Activated CD4-positive, alpha-beta T cell treated with anti-CD3 and anti-CD28 coated beads, Interleukin-10, Interleukin-2, amounts not matched to agents 100 ng/mL and 50 ng/mL, durations not matched to agents 16 hours and 8 hours (primary cell): ENCODE data around the gene RPS28.
"Not testable (repeated sequence)": the region's sequence is repeated elsewhere in the genome, so short reads cannot be mapped to it uniquely, and the experiment has no call there.

Experiments
- DNase-seq: peaks from one replicate; pipeline ENCODE4 v3.0.0-alpha.2; 2020

Gene RPS28

DNA sequence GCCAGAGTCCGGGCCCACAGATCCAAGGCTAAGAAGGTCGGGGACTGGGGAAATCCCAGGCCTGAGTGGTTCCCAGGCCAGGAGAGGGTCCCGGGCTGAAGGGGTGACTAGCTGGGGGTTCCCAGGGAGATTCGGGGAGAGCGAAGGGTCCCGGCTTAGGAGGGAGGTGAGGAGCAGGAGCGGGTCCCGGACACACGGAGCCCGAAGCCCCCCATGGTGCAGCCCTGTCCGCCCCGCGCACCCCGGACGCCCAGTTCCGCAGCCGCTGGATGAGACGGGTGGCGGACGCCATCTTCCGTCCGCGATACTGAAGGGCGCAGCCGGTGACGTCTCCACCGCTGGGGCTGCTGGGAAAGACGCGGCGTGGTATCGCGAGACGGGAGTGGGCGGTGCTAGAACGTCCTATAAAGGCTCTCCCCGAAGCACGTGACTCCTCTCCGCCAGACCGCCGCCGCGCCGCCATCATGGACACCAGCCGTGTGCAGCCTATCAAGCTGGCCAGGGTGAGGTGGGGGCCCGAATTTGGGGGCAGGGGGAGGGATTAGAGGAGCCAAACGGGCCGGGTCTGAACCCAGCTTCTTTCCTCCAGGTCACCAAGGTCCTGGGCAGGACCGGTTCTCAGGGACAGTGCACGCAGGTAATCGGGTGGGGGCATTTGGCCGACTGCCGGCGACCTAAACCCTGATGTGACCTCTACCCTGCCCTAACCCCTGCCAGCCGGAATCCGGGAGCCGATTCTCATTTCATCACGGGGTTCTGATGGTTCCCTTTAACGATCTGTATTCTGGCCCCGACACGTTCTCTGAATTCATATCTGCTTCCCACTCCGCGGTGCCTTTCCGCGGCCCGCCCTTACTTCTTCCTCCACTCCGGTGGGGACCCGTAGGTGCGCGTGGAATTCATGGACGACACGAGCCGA lies at the start of gene RPS28, which contains the start of gene NDUFA7:
Gene RPS28 (plus strand): TSS at position 430 of the 919 bp plus-strand sequence. CDS start 35 bp downstream, at position 465.
Gene NDUFA7 (minus strand): TSS at position 309 of the 919 bp plus-strand sequence. CDS start 17 bp downstream, at position 292.
- peak; percentile 98 for DNase-seq

DNA sequence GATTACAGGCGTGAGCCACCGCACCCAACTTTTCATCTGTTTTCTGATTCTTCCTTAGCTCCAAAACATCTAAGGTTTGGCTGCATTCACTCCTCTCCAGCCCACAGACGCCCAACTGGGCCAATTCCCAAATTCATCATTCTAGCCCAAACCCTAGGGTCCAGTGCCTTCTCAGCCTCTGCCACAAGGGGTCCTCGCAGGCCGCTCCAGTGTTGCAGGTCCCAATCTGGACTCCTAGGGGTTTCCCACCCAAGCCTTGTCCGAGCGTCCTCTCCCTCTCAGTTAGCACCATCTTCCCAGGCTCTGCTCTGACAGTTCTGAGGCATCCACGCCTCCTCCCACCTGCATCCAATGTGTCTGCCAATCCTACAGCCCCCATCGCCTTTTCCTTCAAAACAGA lies 44.8 kb upstream of the RPS28 start:
- DNase-seq, result not testable (repeated sequence)

DNA sequence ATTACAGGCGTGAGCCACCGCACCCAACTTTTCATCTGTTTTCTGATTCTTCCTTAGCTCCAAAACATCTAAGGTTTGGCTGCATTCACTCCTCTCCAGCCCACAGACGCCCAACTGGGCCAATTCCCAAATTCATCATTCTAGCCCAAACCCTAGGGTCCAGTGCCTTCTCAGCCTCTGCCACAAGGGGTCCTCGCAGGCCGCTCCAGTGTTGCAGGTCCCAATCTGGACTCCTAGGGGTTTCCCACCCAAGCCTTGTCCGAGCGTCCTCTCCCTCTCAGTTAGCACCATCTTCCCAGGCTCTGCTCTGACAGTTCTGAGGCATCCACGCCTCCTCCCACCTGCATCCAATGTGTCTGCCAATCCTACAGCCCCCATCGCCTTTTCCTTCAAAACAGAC lies 30.0 kb upstream of the RPS28 start:
- not testable (repeated sequence) for DNase-seq

DNA sequence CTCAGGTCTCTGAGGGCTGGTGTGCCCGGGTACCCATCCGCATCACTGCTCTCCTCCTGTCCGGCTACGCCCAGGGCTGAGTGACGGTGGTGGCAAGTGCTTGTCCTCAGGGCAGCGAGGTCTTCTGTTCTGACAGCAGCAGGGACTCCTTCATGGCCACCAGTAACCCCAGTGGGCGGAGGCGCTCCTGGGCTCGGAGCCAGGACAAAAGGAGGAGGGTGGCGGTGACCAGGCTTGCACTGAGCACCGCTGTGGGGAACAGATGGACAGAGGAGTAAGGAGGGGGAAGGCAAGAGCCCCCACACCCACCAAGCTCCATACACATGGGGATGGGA lies 19.0 kb upstream of the RPS28 start:
- DNase-seq, result peak; percentile 0

DNA sequence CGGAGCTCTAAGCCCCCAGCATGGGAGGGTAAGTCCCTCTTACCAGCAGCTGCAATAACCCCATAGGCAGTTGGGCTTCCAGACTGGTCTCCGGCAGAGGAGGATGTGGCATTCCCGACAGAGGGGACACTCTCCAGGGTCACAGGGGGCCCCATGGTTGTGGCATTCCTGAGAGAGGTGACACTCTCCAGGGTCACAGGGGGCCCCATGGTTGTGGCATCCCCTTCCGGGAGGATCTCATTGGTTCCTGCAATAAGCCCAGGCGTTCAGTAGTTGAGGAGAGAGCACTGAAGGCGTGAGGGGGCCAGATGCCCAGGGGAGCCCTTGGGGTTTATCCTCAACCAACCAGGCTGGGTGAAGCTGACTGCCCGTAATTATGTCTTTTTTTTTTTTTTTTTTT lies 18.6 kb upstream of the RPS28 start:
- DNase-seq, result peak; percentile 0

DNA sequence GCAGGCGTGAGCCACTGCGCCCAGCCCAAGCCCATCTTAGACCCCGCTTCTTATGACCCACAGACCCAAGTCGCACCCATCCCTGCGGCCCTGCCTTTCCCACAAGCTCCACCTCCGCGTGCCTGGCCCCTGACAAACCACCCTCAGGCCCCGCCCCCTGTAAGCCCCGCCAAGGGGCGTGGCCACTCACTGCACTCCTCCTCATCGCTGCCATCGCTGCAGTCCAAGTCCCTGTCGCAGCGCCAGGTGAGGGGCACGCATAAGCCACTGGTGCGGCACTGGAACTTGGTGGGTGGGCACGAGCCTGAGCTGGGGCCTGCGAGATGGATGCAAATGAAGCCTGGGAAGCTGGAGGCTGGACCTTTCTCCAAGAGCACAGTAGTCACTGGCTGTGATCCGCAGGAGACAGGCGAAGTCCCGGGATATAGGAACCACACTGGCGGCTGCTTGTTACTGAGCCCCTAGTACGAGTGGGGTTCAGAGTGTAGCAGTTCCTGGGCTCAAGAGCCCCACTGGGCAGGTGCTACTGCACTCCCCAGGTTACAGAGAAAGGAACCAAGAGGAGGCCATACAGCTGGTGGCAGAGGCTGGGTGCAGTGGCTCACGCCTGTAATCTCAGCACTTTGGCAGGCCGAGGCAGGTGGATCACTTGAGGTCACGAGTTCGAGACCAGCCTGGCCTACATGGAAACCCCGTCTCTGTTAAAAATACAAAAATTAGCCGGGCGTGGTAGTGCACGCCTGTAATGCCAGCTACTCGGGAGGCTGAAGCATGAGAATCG lies 16.3 kb upstream of the RPS28 start:
- DNase-seq, result peak; percentile 27

DNA sequence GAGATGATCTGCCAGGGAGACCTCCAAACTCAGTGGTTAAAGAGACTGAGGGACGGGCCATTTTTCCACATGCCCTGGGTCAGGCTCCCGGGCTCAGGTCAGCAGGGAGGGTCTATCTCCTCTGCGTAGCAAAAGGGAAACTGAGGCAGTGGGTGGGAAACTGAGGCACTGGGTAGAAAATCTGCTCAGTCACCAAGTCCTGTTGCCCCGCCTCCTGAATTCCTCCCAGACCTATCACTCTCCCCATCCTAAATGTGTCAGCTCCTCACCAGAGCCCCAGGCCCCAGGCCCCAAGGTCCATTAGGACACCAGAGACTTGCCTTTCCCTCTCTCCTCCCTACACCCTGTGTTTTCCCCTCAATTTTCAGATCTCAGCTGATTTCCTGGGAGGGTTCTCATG lies 15.5 kb upstream of the RPS28 start:
- peak; percentile 0 for DNase-seq

DNA sequence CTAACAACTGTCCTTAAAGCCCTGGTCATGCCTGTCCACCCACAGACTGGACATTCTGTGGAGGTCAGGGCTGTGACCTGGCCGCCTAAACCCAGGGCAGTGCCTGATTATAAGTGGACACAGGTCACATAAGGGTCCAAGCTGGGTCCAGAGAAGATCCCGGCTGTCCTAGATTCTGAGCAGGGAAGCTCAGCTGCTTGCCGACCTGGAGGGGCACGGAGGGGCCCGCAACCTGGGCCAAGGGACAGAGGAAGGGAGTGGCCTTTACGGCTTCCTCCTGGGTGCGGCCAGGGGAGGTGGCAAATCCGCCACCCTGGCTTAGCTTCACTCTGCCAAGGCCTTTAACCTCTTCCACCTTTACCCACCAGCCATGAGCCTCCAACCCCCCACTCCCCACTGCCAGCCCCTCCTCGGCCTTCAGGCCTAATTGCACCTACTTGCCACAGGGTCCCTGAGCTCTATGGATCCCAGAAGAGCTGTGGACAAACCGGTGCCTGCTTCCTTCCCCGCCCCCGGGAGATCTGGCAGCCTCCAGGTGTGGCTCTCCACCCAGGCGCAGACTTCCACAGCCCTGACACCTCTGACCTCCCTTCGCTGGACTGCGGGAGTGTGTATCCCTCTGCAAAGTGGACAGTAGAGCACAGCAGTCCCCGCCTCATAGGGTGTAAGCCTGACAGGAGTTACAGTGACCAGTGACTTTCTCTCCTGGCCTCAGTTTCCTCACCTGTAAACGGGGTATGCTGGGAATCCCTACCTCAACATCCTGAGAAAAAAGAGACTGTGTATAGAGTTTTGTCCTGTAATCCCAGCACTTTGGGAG lies 14.9 kb upstream of the RPS28 start:
- DNase-seq, result peak; percentile 2

DNA sequence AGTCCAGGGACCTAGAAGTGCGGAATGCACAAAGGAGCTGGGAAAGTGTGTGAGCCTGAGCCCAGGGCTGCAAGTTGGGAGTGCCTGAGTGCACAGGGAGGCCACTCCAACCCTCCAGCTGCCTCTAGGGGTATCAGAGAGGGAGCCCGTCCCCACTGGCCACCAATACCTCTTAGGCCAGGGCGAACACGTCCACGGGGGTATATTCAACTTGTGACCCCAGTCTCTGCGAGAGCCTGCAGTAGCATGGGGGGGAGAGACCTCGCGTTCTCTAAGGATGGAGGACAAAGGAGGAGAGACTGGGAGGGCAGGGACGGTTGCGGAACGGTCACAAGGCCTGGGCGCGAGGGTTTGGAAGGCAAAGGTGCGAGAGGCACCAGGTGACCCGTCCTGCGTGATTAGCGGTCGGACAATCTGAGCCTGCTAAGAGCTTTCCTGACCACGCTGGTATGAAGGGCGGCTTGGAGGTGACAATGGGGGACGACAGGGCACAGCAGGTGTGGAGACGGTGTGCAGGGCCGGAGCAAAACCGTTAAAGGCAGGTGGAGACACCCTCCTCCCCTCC lies 13.8 kb upstream of the RPS28 start:
- peak; percentile 4 for DNase-seq

DNA sequence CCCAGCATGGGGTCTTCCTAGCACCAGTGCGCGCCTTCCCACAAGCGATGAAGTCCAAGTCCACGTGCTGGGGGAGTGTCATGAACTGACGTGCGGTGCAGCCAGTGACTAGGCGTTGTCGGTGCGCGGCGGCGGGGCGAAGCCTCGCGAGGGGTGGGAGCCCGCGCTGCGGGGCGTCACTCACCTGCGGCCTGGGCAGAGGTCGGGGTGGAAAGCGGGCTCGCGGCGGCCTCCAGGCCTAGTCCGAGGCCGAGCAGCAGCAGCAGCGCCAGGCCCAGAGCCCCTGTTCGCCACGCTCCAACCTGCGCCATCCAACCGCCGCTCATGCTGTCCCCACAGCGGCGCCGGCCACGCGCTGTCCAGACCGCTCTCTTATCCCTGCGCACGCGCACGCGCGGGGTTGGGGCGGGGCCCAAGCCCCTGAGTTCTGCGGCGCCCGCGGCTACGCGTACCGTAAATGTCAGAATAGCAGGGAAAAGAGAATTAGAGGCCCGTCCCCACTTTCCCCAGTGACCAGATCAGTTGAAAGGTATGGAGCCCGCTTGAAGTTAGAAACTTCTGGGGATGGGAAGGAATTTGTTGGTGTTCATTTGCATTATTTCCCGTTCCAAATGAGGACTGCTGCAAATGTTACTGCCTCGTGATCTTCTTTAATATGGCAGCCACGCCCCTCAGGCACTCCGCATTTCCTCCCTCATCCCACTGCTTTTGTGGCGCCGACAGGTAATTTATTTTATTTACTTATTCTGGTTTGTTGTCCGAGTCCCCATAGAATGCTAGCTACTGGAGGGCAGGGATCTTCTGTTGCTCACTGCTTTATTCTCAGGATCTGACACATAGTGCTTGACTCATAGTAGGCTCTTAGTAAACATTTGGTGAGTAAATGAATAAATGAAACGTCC lies 13.1 kb upstream of the RPS28 start, which contains the start of gene CD320:
Gene CD320 (minus strand): TSS at position 394 of the 902 bp plus-strand sequence. CDS start 68 bp downstream, at position 326.
- DNase-seq, result peak; percentile 92

DNA sequence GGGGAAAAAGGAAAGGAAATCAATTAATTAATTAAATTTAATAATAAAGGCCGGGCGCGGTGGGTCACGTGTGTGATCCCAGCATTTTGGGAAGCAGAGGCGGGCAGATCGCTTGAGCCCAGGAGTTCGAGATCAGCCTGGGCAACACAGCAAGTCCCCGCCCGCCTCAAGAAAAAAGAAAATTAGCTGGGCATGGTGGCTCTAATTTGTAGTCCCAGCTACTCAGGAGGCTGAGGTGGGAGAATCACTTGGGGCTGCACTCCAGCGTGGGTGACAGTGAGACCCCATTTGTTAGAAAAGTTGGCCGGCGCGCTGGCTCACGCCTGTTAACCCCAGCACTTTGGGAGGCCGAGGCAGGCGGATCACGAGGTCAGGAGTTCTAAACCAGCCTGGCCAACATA lies 12.4 kb upstream of the RPS28 start:
- DNase-seq, result no peak

DNA sequence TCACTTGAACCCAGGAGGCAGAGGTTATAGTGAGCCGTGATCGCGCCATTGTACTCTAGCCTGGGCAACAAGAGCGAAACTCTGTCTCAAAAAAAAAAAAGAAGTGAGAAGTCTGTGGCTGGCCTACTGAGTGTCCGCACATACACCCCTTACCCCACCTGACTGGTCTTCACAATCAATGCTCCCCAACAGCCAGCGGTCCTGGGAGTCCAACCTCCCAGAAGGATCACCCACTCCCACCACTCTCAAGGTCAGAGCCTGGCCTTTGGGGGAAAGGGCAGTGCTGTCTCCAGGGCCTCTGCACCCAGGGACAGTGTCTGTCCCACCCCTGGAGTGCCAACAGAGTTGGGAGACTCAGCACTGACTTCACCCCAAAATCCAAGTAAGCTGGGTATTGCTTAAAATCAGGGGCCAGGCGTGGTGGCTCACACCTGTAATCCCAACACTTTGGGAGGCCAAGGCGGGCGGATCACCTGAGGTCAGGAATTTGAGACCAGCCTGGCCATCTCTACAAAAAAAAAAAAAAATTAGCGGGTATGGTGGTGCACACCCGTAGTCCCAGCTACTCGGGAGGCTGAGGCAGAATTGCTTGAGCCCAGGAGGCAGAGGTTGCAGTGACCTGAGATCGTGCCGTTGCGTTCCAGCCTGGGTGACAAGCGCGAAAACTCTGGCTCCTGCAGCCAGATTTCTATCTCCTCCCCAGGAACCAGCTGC lies 10.8 kb upstream of the RPS28 start:
- DNase-seq, result no peak

DNA sequence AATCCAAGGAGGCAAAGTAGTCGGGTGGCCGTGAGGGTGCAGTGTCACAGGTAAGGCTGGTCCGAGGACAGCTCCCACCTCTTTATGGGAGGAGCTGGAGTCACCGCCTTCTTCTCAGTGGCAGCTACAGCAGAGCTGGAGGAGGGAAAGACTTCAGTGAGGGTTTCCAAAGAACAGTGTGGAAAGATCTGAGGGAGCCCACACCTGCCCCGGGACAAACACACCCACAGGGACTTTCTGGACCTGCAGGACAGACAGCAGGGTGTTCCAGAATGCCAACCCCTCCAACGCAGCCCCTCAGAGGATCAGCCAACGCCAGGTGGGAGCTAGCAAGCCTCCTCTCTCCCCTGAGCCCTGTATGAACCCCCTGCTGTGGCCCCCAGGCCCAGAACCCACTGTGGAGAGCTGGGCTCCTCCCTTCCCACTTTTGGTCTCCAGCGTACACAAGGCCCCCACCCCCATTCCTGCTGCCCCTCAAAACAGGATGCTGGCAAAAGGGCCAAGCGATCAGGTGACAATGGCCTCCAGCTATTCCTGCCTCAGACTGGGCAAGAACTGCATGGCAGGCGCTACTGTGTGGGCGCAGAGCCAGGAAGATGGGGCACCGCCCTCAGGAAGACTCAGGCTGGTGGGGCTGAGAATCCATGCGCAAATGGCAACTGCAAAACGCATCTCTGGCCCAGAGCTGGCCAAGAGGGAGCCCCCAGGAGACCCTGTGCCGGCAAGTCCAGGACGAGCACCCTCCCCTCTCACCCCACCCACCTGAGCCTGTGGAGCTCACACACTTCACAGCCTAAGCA lies 9.6 kb upstream of the RPS28 start:
- no peak for DNase-seq

DNA sequence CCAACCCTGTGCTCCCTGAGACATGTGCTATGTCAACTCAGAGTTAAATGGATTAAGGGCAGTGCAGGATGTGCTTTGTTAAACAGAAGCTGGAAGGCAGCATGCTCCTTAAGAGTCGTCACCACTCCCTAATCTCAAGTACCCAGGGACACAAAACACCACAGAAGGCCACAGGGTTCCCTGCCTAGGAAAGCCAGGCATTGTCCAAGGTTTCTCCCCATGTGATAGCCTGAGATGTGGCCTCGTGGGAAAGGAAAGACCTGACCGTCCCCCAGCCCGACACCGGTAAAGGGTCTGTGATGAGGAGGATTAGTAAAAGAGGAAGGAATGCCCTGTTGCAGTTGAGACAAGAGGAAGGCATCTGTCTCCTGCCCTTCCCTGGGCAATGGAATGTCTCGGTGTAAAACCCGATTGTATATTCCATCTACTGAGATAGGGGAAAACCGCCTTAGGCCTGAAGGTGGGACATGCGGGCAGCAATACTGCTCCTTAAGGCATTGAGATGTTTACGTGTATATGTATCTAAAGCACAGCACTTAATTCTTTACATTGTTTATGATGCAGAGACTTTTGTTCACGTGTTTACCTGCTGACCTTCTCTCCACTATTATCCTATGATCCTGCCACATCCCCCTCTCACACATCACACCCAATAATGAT lies 6.2 kb upstream of the RPS28 start:
- not testable (repeated sequence) for DNase-seq

DNA sequence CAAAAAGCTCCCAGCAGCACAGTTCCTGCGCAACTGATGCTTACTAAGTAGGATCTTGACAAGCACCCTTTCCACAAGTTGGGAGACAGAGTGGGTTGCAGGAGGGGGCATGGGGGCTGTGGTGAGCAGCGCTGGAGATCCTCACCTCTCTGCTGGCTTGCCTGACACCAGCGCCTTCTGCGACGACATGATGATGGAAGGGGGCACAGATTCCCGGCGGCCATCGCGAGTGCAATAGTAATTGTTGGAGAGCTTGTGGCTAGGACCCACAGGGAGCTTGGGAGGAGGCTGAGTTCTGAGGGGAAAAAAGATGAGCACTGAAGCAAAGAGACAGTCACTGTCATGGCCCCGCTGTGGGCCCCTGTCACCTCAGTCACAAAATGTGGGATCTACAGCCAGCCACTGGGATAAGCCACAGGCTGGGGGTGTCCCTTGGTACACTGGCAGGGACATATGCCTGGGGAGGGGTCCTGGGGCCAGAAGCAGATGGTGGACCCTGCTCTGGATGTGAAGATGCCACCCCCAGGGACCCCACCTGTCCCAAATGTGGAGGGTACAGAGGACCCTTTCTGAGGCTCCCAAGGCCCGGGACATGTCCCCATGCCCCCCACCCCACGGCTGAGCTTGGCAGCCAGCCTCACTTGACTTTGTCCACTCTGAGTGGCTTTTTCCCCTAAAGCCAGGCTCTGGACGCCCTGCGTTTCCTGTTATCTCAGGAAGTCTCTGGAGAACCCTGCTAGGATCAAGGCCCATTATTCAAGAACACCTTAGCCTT lies 4.8 kb upstream of the RPS28 start:
- no peak for DNase-seq

DNA sequence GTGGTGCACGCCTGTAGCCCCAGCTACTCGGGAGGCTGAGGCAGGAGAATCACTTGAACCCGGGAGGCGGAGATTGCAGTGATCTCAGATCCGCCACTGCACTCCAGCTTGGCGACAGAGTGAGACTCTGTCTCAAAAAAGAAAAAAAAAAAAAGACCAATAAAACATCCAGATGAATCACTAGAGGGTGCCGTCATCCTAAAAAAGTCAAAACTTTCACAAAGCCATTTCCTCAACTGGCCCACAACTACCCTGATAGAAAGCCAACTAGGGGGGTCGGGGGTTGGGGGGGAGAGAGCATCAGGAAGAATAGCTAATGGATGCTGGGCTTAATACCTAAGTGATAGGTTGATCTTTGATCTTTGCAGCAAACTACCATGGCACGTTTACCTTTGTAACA lies 2.5 kb upstream of the RPS28 start:
- not testable (repeated sequence) for DNase-seq

DNA sequence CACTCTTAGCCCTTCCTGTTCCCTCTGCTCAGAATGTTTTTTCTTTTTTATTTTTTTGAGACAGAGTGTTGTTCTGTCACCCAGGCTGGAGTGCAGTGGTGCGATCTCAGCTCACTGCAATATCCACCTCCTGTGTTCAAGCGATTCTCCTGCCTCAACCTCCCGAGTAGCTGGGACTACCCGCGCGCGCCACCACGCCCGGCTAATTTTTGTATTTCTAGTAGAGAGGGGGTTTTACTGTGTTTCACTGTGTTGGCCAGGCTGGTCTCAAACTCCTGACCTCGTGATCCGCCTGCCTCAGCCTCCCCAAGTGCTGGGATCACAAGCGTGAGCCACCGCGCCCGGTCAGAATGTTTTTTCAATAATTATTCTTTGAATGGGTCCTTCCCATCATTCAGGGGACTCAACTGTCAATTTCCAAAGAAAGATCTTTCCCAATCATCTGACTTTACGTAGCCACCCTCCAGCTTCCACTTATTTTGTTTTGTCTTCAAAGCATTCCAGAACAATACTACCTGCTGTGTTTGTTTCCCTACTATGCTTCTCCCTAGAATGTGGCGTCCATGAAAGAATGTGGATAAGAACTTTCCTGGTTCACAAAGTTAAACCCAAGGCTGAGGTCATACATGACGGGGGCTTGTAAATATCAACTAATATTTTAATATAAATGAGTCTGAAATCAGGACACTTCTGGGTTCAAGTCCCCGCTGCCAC lies 1.3 kb upstream of the RPS28 start:
- DNase-seq, result no peak

DNA sequence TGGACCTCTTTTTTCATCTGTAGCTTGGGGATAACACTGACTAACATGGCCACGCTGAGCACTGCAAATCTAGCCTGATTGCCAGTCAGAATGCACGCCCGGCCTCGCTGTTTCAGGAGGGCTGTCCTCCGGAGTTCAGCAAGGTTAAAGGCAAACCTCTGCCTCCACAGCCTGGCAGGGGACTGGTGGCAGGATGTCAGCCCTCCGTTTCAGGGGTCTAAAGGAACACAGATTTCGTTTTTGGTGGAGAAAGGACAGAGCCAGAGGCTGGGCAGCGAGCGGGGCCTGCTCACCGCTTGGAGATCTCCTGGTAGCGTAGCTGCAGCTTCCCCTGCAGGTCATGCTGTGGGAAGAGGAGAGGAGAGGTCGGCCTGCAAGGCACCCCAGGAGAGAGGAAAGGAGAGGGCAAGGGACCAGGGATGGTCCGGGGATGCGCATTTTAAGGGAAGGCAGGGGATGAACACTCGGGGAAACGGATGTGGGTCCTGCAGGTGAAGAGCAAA lies 681 bp upstream of the RPS28 start:
- no peak for DNase-seq
